ENCODE data around the gene CDH20.

Gene CDH20

DNA sequence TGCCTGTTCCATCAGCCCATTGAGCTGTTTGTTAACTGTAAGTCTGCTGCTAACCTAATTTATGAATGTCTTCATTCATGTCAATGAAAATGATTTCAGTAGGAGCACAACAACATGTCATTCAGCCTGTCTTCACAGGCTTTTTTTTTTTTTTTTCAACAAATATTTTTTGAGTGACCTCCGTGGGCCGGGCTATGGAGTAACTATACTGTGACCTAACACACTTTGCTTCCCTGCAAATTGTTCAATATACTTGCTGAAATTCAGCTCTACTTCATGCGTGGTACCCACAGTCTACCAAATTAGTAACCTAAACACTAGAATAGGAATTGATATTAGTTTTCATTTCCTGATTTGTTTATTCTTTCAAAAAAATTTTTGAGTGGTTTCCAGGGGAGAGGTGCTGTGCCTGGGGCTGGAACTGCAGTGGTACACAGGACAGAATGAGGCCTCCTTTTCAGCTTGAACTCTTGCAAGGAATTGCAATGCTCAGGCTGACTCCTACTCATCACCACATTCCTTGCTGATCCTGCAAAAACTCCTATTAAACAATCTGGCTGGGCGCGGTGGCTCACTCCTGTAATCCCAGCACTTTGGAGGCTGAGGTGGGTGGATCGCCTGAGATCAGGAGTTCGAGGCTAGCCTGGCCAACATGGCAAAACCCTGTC, 87.1 kb downstream of the CDH20 start:
- in situ Hi-C loops (cut with MboI; ENCODE audit: low sequenced_read_pairs), result no loop called here

DNA sequence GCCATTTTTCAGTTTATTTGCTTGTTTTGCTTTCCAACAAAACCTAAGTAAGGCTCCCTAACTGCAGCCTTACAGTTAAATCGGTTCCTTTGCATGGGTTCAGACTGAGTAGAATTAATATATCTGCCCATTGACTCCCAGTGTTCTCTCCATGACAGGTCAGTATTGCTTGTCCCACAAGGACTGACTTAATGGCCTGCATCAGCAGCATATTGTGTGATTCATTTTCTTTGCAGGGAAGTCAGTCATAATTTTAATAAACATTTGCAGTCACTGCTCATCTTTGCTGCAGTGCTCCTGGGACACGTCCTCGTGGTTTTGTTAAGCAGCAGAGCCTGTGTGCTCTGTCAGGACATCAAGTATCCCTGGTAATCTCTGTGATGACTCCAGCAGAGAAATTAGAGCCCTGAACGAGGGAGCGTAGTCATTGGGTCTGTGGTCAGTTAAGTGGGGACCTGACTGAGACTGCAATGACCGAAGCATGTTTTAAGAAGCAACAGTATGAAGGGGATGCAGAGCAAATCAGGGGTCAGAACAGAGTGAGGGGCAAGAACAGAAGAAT, 93.3 kb downstream of the CDH20 start:
- in situ Hi-C loops (cut with MboI; ENCODE audit: low sequenced_read_pairs), result no loop called here

DNA sequence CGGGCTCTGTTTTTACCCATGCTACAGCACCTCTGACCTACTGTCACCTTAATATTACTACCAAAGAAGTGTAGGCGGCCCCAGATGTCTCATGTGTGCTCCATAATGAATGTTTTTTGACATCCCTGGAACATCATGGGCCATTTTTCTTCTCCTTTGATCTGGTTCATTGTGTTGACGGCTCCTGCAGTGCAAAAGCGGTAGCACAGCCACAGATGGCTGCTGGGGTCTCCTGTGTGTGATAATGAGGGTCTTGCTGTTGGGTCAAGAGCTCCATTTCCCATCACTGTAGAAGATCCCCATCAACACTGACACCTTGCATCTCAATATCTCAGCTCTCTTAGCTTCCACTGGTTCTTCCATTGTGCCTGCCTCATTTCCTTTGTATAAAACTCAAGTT, 95.0 kb downstream of the CDH20 start:
- in situ Hi-C loops (cut with MboI; ENCODE audit: low sequenced_read_pairs), result no loop called here

DNA sequence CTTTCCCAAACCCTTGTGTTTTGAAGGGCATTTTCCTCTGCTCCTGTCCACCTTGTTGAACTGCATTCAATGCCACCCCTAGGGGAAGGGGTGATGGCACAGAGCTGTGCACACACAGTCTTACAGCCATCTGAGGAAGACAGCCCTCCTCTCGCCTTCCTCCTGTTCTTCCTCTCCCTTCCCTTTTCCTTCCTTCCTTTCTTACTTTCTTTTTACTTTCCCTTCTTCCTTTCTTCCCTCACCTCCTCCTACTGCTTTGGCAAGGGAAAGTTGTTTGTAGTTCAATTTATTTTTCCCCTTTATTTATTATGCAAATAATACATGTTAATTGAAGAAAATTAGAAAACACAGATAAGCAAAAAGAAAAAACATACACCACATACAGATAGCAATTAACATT, 99.4 kb downstream of the CDH20 start:
- in situ Hi-C loops (cut with MboI; ENCODE audit: low sequenced_read_pairs), result no loop called here

DNA sequence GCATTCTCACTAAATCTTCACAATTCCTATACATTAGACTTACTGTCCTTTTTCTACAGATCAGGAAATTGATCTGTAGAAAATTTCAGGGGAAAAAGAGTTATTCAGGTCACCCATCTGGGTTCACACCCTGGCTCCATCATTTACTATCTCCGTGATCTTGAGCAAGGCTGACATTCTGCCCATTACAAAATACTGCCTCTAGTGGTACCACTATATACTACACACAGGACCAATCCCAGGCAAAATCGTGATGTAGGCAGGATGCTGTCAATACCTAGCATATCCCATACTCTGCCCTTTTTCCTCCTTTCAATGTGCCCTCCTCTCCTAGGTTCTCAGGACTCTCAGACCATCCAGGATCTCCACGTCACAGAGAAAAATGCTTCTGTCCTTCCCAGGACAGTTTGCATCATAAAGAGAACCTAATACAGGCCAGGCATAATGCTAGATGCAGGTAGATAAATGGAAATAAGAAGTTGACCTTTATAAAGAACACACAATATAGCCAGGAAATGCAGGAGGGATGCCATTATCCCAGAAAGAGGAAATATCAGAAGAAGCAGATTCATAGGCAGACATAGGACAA, 101.9 kb downstream of the CDH20 start:
- in situ Hi-C loops (cut with MboI; ENCODE audit: low sequenced_read_pairs), result no loop called here

DNA sequence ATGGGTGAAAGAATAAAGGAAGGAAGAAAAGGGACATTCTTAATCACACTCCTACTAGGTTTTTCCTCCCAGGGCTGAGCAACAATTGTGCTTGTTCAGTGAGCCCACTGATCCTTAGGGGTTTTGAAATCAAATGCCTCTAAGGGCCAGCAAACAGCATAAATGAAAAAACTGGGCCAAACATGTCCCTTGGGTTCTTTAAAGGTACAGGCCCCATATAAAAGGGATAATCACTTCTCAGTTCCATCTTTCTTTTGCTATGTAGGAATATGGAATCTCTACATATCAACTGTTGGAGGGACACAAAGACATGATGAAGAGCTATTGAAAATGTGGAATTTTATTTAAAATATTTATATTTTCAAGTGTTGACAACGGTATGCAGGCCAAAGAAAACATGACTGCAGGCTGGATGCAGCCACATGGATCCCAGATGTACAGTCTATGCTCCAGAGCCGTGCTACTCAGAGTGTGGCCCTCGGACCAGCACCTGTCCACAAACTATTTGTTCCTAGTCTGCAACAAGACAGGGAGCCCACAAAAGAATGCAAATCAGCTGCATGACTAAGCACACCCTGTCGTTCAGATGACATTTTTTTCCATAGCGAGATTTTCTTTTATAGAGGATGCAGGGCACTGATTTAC, 110.0 kb downstream of the CDH20 start:
- in situ Hi-C loops (cut with MboI; ENCODE audit: low sequenced_read_pairs), result no loop called here

DNA sequence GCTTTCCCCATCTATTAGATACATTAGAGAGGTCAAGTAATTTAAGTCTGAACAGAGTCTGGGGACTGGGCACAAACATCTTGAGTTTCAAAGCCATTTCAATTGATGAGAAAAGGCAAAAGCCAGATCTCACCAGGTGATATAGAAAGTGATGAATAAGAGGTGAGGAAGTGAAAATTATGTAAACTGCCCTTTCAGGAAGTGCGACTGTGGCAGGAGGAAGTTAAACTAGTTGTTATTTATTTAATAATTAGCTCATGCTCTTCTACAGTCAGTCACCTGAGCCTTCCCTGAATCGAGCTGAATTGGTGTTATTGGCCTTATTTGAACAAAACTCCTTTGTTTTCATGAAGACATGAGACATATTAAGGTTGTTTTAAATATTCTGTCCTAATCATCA, 115.1 kb downstream of the CDH20 start:
- in situ Hi-C loops (cut with MboI; ENCODE audit: low sequenced_read_pairs), result no loop called here

DNA sequence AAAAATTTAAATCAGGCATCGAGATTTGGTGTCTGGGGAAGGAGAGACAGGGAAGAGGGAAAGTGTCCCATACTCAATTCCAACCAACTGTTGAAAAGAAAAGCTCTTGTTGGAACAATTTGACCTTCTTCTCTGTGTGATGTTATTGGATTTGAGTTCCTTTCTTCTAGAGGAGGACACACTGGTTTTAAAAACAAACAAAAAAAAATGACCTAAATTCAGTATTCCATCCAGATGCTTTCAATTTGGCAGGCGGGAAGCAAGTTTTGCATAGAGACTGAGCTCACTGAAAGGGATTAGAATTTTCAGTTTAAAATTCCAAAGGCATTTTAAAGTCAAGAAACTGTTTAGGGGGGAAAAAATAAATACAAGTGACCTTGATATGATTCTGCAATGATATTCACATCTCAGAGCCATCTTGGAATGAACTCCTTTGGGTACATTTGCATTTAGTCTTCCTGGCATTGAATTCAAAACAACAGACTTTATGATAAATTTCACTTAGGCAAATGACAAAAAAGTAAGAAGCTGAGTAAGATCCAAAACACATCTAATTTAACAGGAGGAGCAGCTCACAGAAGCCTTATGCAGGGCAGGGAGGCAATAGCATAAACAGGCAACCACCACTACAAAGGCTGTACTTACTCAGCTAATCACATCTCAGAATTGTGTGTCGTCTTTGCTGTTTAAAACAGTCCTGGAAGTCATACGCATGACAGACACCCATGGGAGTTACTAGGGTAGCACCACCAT, 126.8 kb downstream of the CDH20 start:
- in situ Hi-C loops (cut with MboI; ENCODE audit: low sequenced_read_pairs), result no loop called here

DNA sequence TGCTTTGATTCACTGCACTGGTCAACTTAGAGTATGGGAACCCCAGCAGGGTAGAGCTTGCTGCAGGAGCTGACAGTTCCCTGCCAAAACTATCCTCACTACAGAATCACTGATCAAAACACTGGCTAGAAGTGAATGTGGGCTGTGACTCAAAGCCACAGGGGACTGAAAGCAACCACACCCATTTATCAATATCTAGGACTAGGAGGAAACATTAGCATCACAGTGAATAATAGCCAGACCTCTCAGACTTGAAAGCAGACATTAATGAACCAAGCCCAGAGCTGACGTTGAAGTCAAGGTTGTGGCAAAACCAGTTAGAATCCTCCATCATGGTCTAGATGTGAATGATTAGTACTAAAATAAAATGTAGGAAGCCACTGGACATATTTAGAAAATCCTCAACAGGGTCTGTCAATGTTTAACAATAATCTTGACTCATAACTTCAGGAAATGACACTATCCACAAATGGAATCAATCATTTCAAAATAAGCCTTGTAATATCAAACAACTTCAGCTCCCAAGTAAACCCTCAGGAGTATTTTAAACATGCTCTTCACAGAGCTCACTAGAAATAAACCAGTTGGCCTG, 131.4 kb downstream of the CDH20 start:
- in situ Hi-C loops (cut with MboI; ENCODE audit: low sequenced_read_pairs), result no loop called here

DNA sequence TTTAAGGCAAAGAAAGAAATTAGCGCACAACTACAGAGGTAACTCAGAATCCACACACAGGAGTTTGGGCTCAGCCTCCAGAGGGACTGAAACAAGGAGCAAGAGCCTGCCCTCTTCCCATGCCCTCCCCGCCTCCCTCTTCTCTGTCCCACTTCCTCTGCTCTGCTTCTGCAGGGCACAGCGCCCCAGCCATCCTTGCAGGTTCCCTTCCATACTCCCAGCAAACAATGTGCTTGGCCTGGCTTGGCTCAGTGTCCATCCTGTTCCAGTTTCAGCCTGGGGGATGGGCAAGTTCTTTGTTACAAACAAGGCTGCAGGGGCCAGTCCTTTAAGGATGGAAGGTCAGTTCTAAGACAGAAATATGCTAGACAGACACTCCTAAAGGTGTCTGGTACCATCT, 133.5 kb downstream of the CDH20 start:
- in situ Hi-C loops (cut with MboI; ENCODE audit: low sequenced_read_pairs), result no loop called here

DNA sequence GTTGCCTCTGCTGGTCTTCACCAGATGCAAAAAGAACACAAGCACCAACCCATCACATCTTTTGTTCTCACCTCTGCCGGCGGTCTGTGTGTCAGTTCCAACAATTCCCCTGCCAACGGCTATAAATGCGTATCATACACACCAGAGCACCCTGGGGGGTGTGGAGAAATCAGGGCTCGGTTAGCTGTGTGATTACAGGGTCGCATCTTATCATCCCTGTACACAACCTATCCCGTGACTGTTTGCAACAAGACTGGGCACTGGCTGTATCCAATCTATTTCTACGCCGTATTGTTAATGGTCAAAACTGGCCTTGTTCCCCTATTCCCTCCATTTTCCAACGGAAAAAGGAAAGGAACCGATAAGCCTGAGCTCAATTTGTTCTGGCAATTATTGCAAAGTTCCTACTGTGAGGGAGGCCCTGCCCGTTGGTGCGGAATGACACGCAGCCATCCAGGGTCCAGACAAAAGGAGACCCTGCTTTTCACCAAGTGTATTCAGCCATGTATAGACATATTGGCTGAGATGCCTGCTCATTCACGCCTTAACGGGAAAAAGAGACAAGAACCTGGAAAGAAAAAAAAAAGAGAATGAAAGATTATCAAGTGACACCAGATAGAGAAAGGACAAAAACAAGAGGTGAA, 136.9 kb downstream of the CDH20 start:
- in situ Hi-C loops (cut with MboI; ENCODE audit: low sequenced_read_pairs), result no loop called here

DNA sequence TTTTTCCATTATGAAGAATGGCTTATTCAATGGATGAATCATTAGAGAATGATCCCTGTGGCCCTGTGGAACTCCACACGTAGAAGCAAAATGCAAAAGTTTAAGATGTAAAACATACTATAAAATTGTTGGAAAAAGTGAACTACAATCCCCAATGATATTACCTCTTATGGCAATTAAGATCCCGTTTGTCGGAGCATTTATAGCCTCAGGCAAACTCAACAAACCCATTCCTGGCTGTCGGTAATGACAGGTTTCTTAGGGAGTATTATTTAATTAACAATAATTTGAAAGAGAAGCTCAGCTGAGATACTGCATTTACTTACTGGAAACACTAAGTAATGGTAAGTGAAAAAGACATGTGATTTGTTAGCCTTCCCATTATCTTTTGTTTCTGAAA, 138.3 kb downstream of the CDH20 start:
- in situ Hi-C loops (cut with MboI; ENCODE audit: low sequenced_read_pairs), result no loop called here

DNA sequence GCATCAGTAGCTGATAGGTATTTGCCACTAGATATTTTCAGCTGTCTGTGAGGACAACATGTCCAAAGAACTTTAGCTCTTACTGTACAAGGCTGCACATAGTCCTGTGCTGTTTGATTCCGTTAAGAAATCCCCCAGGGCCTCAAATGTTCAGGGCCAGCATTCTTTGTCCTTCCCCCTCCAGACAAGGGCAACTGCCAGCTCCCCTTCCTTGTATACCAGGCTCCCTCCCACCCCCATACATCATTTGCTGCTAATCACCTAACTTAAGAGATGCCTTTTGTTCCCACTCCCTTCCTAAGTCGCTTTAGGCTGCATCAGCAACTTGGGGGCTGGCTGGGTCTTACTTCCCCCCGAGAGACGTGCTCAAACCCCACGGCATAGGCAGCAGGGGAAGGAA, 138.7 kb downstream of the CDH20 start:
- in situ Hi-C loops (cut with MboI; ENCODE audit: low sequenced_read_pairs), result no loop called here

DNA sequence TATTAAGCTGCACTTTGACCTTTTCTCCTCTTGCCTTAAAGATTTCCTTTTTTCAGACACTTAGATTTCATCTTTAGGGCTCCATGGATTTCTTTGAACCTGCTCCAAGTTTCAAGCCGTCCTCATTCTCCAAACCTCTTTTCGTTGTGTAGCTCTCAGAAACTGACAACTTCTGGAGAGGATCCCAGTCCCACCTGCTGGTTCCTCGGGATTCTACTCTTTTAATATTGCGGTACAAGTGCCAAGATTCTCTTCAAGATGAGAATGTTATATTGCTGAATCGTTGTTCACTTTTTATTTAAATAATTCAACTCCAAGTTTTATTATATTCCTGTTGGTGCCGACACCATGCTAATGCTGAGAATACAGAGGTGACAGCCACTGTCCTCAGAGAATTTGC, 141.1 kb downstream of the CDH20 start:
- in situ Hi-C loops (cut with MboI; ENCODE audit: low sequenced_read_pairs), result no loop called here

DNA sequence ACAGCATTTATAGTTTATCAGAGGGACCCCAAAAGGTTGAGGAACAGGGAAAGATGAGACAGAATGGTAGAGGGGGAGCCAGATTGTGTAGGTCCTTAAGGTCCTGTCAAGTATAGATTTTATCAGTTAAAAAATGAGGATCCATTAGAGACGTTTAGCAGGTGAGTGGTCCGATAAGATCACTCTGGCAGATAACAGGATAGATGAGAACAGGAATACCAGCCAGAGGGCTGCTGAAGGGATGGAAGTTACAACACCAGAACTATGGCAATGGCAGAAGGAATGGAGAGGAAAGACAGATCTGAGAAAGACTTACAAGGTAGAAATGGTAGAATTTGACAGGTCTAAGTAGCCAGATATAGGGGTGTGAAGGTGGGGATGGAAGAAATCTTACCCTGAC, 141.7 kb downstream of the CDH20 start:
- in situ Hi-C loops (cut with MboI; ENCODE audit: low sequenced_read_pairs), result no loop called here

DNA sequence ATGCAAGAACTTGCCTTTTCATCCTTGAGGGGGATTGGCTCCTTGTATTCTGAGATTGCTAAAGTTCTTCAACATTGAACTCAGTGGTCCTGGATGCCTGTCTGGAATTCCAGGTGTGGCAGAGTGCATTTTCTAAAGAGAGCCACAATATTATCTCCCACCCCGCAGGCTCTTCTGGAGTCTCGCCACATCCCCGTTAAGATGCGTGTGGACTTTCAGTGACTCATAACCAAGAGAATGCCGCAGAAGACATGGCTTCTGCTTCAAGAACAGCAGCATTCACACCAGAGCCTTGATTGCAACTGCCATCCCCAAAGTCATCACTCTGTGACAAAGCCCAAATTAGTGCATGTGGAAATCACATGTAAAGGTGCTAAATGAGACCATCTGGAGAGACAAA, 142.7 kb downstream of the CDH20 start:
- in situ Hi-C loops (cut with MboI; ENCODE audit: low sequenced_read_pairs), result no loop called here

DNA sequence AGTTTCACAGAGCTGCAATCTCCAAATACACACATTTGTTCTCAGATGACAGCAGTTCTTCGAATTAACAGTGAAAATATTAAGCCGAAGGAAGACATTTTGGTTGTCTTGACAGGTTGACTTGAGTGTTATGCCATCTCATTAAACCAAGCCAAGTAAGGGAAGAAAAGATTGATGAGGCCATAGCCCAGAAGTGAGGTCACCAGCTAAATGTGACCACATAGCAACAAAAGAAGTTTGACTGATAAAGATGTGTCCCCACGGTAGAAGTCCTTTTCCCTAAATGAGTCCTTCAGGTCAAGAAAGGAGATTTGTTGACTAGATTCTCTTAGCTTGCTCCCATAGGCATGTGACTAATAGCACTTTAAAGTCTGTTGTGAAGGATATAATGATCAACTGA, 156.1 kb downstream of the CDH20 start:
- in situ Hi-C loops (cut with MboI; ENCODE audit: low sequenced_read_pairs), result no loop called here

DNA sequence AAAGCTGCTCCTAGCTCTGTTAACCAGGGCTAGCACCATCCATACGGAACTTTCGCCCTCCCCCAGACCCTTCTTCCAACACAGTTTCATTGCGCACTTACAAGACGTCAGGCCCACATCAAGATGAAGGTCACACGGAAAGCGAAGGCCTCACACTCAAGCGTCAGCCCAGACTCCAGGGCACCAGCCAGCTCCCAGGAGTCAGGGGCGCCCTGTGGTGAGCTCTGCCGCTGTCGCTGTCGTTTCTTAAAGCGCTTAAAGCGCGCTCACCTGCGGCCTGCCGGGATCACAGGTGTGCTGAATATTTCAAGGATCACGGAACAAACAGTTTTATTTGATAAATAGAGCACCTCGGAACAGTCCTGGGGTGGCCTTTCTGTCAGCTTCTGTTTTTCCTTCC, 163.1 kb downstream of the CDH20 start:
- in situ Hi-C loops (cut with MboI; ENCODE audit: low sequenced_read_pairs), result no loop called here

DNA sequence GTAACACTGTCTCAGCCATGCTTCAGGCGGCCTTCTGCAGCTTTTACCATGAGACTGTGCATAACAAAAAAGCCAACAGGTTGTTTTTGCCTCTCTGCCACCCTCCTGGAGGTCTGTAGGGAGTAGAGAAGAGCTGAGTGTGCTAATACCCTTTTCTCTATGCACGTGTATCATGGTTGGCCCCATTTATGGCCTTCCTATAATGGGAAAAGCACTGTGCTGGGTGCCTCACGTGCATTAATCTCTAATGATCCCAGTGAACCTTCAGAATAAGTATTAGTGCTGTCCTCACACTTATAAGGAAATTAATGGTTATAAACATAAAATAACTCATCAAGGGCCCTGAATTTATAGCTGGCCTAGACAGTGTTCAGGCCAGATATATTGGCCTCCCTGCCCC, 164.2 kb downstream of the CDH20 start:
- in situ Hi-C loops (cut with MboI; ENCODE audit: low sequenced_read_pairs), result no loop called here

DNA sequence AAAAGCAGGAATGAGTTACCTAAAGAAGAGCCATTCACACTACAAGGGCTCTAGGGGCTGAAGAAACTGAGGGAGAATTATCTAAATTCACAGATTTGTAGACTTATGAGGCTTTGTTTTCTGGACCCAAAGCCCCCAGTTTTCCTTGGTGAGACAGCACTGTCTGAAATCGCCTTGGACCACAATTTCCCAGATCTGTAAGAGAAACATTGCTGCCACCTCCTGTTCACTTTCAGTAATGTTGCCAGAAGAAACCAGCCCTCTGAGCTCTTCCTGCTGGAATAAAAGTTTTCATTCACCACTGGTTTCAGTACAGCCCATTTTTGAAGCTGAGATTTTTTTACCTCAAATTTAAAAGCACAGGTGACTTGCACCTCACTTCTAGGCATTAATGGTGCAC, 169.2 kb downstream of the CDH20 start:
- in situ Hi-C loops (cut with MboI; ENCODE audit: low sequenced_read_pairs), result no loop called here

DNA sequence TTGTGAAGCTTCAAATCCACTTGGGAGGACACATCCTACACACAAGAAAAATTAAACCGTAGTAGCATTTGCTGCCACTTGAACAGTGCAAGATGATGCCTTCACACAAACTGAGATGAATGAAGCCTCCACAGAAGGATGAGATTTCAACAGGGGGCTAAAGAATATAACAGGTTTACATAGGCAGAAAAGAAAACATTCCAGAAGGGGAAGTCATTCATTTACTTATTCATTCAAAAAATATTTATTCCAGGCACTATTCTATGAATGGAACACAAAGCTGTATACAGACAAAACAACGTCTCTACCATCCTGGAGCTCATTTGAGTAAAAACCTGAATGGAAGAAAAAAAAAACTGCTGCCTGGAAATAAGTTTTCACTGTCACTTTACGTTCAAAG, 170.5 kb downstream of the CDH20 start:
- in situ Hi-C loops (cut with MboI; ENCODE audit: low sequenced_read_pairs), result no loop called here
